GM19240 (cell line): ENCODE measurements around the gene NRBP1.

ENCODE experiments used
- DNase-seq: peaks from one replicate; pipeline ENCODE4 v3.0.0; 2011; ENCODE audit warnings: low spot score; ENCODE audit not compliant: insufficient read length

The NRBP1 gene

GRCh38 chr2:27428213-27428977 lies at the start of gene NRBP1:
Gene NRBP1, plus strand, starts transcription at chr2:27428631. Its CDS starts 4,643 bp downstream, at chr2:27433274.
- DNase-seq = peak; percentile 74

- no peak for DNase-seq
Observed at GRCh38 chr2:27378809-27379290, 49.6 kb upstream of the NRBP1 start.

- DNase-seq = no peak
Observed at GRCh38 chr2:27379383-27379835, 49.0 kb upstream of the NRBP1 start.

- peak; percentile 41 for DNase-seq
Observed at GRCh38 chr2:27379836-27380625, 48.4 kb upstream of the NRBP1 start.

GRCh38 chr2:27380626-27381545 lies 47.5 kb upstream of the NRBP1 start, which contains the start of gene ZNF513:
Gene ZNF513, minus strand, starts transcription at chr2:27380734. Its CDS starts 208 bp downstream, at chr2:27380526.
- DNase-seq = peak; percentile 82

GRCh38 chr2:27381577-27382181 lies 46.8 kb upstream of the NRBP1 start:
- DNase-seq = no peak

DNA sequence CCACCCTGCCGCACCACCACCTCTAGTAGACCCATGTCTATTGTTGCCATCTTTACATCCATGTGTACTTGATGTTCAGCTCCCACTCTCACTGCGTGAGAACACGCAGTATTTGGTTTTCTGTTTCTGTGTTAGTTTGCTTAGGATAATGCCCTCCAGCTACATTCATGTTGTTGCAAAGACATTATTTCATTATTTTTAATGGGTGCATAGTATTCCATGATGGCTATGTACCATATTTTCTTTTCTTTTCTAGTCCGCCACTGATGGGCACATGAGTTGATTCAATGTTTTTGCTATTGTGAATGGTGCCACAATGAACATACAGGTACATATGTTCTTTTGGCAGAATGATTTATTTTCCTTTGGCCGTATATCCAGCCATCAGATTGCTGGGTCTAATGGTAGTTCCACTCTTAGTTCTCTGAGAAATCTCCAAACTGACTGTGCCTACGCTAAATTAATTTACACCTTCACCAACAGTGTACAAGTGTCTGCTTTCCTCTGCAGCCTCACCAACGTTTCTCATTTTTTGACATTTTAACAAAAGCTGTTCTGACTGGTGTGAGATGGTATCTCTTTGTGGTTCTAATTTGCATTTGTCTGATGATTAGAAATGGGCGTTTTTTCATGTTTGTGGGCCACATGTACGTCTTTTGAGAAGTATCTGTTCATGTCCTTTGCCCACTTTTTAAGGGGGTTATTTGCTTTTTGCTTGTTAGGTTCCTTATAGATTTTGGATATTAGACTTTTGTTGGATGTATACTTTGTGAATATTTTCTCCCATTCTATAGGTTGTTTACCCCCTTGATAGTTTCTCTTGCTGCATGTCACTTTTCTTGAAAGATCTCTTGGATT lies 37.4 kb upstream of the NRBP1 start:
- DNase-seq = no peak

GRCh38 chr2:27393225-27393624 lies 35.2 kb upstream of the NRBP1 start:
- no peak for DNase-seq

DNA sequence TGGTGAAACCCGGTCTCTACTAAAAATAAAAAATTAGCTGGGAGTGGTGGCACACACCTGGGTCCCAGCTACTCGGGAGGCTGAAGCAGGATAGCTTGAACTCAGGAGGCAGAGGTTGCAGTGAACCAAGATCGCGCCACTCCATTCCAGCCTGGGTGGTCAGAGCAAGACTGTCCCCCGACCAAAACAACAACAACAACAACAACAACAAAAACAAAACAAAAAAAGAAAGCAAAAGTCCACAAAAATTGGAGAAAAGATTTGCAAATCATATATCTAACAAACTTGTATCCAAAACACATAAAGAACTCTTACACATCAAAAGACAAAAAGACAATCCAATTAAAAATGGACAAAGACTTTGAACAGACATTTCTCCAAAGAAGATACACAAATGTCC lies 29.5 kb upstream of the NRBP1 start:
- no peak for DNase-seq

DNA sequence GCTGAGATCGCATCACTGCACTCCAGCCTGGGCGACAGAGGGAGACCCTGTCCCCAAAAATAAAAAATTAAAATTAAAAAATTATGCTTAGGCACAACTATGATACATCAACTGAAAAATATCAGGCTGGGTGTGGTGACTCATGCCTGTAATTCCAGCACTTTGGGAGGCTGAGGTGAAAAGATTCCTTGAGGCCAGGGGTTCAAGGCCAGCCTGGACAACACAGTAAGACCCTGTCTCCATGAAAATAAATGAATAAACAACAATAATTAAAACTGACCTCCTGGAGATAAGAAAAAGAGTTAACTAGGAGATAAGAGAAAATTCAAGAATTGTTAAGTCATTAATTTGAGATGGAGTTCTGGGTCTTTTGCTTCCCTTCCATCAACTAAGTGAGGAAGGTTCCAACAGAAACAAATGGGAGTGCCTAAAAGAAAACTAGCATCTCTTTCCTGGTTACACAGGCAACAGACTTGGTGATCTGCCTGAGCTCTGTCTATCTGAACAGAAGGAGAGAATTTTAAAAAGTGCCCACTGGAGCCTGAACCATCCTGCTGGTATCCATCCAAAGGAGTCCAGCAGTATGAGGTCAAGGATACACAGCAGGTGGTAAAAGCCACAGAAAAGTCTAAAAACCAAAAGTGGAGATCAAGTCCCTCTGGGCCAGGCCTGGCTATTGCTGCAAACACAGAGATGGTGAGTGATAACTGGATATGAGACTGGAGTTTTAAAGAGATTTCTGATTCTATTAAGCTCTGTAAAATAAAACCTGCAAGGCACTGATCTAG lies 27.9 kb upstream of the NRBP1 start:
- no peak for DNase-seq

DNA sequence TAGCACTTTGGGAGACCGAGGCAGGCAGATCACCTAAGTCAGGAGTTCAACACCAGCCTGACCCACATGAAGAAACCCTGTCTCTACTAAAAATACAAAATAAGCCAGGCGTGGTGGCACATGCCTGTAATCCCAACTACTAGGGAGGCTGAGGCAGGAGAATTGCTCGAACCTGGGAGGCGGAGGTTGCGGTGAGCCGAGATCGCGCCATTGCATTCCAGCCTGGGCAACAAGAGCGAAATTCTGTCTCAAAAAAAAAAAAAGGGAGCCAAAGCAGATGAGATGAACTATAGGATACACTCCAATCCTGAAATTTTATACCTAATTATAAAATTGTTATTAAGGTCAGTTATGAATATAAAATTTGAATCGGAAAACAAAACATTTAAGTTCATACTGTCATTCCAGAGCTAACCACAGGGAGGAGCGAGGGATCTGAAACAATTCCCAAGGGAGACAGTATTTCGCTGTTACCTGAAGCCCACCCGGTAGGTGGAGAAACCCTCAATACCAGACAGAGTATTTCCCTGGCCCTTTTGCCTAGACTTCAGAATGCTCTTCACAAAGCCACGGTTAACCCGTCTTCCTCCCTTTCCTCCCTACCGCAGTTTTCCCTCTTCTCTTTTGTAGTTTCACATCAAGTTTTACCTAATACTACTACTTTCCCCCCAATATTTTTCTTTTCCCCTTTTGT lies 20.5 kb upstream of the NRBP1 start:
- no peak for DNase-seq

DNA sequence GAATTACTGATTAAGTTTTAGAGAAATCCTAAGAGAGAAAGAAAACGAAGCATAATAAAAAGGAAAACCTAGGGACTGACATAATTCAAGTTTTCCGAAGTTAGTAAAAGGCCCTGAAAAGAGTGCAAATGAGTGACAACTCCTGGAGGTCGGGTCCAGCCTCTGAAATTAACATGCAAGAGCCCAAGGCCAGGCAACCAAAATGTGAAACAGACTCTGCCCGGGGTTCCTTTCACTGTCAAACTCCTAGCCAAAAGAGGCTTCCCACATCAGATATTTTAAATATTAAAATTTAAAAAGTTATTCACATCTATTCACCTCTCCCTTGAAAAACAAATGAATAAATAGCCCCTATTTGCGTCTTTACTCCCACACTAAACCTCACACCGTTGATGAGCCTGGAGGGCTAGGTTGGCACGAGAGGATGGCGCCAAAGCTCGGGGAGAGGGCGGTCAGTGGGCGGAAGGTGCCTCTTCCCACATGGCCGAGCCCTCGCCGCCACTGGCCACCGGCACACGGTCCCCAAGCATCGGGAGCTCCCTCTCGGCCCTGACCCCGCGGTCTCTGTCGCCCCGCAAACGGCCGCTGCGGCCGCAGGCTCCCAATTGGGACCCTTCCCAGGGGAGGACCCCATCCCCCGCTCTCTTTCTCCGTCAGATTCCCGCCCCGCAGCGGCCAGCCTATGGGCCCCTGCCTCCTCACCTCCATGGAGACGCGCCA lies 19.7 kb upstream of the NRBP1 start:
- no peak for DNase-seq

DNA sequence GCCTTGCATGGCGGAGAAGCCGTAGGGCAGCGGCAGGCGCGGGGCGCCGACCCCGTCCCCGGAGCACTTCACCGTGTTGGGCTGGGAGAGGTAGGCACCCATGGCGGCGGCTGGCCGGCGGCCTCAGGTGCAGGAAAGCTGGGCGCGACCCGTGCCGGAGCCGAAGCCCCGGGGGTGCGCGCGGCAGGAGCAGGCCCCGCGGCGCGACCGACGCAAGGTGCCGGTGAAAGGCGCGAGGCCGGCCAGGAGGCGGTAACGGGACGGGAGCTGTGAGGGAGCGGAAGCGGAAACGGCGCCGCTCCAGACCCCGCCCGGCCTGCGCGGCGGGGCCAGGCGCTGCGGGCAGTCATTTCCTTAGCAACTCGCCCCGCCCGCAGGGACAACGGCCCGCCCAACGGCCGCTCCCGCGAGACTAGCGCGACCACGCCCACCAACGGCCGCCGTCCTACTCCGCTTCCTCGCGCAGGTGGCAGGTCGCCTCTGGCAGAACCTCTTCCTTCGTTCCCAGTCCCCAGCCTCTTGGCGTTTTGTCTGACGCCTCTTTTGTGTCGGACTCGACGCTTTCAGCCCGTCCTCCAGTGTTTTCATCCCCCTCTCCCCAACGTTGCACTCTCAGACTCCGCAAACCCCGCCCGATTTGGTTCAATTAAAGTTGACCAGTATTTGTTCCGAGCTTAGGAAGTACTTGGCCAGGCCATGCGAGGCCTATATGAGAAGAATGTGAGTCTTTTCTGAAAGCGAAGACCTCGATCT lies 18.9 kb upstream of the NRBP1 start, which contains the start of gene PPM1G:
TSS of gene PPM1G (minus strand) at position 271 of the 753 bp plus-strand sequence. CDS start at position 102, 169 bp downstream.
- peak; percentile 84 for DNase-seq

DNA sequence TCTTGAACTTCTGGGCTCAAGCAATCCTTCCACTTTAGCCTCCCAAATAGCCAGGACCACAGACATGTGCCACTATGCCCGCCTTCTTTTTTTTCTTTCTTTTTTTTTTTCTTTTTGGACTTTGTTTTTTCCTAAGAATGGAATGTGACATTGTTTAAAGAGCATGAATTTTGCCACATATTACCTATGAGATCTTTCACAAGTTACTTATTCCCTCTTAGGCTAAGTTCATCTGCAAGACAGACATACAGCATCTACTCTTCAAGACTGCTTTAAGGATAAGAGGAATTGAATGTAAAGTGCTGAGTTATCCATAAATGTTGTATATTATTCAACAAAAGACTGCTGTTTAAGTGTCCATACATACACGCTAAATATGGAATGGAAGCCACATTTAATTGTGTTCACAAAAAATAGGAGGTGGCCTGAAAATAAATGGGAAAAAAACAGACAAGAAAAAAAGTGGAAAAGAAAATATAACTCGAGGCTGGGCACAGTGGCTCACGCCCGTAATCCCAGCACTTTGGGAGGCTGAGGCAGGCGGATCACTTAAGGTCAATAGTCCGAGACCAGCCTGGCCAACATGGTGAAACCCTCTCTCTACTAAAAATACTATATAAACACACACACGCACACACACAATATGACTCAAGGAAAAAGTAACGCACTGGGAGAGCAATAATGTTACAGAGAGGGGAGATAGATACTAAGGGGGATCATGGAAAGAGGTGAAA lies 15.8 kb upstream of the NRBP1 start:
- no peak for DNase-seq

DNA sequence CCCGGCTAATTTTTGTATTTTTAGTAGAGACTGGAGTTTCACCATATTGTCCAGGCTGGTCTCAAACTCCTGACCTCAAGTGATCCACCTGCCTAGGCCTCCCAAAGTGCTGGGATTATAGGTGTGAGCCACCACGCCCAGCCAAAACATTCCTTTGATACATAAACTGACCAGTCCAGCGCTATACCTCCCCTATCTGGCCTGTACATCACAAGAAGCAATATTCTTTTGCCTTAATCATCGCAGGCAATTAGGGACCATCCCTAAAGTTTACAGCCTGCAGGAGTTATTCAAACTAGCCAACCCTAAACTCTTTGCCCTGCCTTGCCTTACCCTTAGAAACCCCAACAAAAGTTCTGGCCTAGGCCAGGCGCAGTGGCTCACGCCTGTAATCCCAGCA lies 12.3 kb upstream of the NRBP1 start:
- DNase-seq = no peak

- no peak for DNase-seq
Observed at GRCh38 chr2:27420996-27421395, 7.4 kb upstream of the NRBP1 start.
